Measurements from ENCODE around the gene HDAC4. TPM values are rescaled to one million over a fixed set of nuclear protein-coding genes. Genes with fewer than 3 reads are reported as not detected.

The HDAC4 gene
- total and polyA plus RNA-seq, 2 of the 8 experiments (the other 6 are each of a cell fraction or from before 2014, with no cell fraction given): 15.4 to 31.5 TPM

- no peaks in the 10 kb centered on the region for H3K79me1 ChIP-seq (ENCODE audit: low read depth, low read length)
- no peak for FAIRE-seq
- H3K79me2 ChIP-seq (ENCODE audit: control insufficient read depth in 1 of 2, insufficient read depth in 2 of 2, low read length in 2 of 2): no peaks in the 10 kb centered on the region
- no peak overlapping the region for H3K18ac ChIP-seq (ENCODE audit: extremely low read depth, low read length)
- peaks cover 3 to 7% of the 10 kb centered on the region in 2 experiments for H4K20me1 ChIP-seq (replicated peaks in 1 of 2; ENCODE audit: control insufficient read depth in 1 of 2, insufficient read depth in 2 of 2, low read length in 2 of 2)
- H2BK12ac ChIP-seq (ENCODE audit: low read depth, low read length): no peak overlapping the region
- POLR2A ChIA-PET (ENCODE audit: partially characterized antibody): no interaction called here
- H3K4ac ChIP-seq (replicated peaks; ENCODE audit: insufficient read length, low read depth, low read length): no peak overlapping the region
- no peak overlapping the region for H4K91ac ChIP-seq (replicated peaks; ENCODE audit: insufficient read length, low read length)
- H2AFZ ChIP-seq (ENCODE audit: low read length): no peak overlapping the region
- H3K4me2 ChIP-seq (ENCODE audit: insufficient read depth in 1 of 2, low read depth in 2 of 2, low read length in 2 of 2): no peak overlapping the region
- WGBS, 2 experiments (ENCODE audit: extremely low coverage in 1 of 2, insufficient coverage in 1 of 2, insufficient read length in 1 of 2, insufficient replicate concordance in 2 of 2, low coverage in 1 of 2, low lambda C conversion rate in 2 of 2, missing lambda C conversion rate in 1 of 2): 85% methylated on average over 3 of the region's 3 CpGs; no CpG with 5 or more reads in 1 of the 2 experiments
- H3K23me2 ChIP-seq (ENCODE audit: low read depth, low read length): no peaks in the 10 kb centered on the region
- H2BK20ac ChIP-seq (ENCODE audit: low read length): no peak overlapping the region
- H3K56ac ChIP-seq (replicated peaks; ENCODE audit: insufficient read length, low read depth, low read length): no peak overlapping the region
- H2AK5ac ChIP-seq (ENCODE audit: low read depth, low read length): no peak overlapping the region
- no peak overlapping the region for H3K23ac ChIP-seq (ENCODE audit: insufficient read length)
- no peak overlapping the region for H2BK15ac ChIP-seq (ENCODE audit: low read length)
- CTCF ChIA-PET (ENCODE audit: partially characterized antibody): no interaction called here
- no peak overlapping the region for H3K27ac ChIP-seq (ENCODE audit: low read depth, low read length)
- no peak overlapping the region for H4K5ac ChIP-seq (ENCODE audit: insufficient read length, low read depth, low read length)
- peaks cover 2 to 14% (median 8%) of the 10 kb centered on the region in 4 experiments; a peak in 6 of 8 replicates for H3K36me3 ChIP-seq (ENCODE audit: control insufficient read depth in 2 of 4, insufficient read depth in 4 of 4, low read length in 3 of 4)
- H3K14ac ChIP-seq (ENCODE audit: insufficient read length): no peak overlapping the region
- TF ChIP-seq RBBP5 (IDR thresholded peaks at IDR 0.05; ENCODE audit: borderline replicate concordance, low read depth, low read length) (no peak), HDAC2 (IDR thresholded peaks at IDR 0.05; ENCODE audit: borderline replicate concordance in 1 of 2, low read depth in 2 of 2, low read length in 2 of 2) (no peak), SIX5 (IDR thresholded peaks at IDR 0.05; ENCODE audit: low read depth, low read length) (no peak), SP4 (IDR thresholded peaks at IDR 0.05; ENCODE audit: low read length) (no peak), YY1 (IDR thresholded peaks at IDR 0.05; ENCODE audit: low read depth, low read length) (no peak), SUZ12 (IDR thresholded peaks at IDR 0.05; ENCODE audit: low read length) (no peak)
- no peak overlapping the region for H3K9ac ChIP-seq (replicated peaks in 1 of 4; ENCODE audit: extremely low read depth in 1 of 4, low read depth in 3 of 4, low read length in 3 of 4)
- H3K4me3 ChIP-seq (ENCODE audit: extremely low read depth in 1 of 4, insufficient read depth in 2 of 4, low read depth in 3 of 4, low read length in 4 of 4): no peak overlapping the region
- no peak overlapping the region for H2BK5ac ChIP-seq (ENCODE audit: low read depth, low read length)
- H3K9me3 ChIP-seq (ENCODE audit: insufficient read depth in 2 of 2, low read depth in 1 of 2, low read length in 1 of 2): no peaks in the 10 kb centered on the region; a peak in 1 of 4 replicates
- no peaks in the 10 kb centered on the region for H3K27me3 ChIP-seq (replicated peaks in 1 of 4; ENCODE audit: control insufficient read depth in 3 of 4, extremely low read depth in 1 of 4, insufficient read depth in 3 of 4, low read length in 3 of 4)
- no peak overlapping the region for H4K8ac ChIP-seq (ENCODE audit: extremely low read depth, insufficient read depth, low read length)
- no peak for DNase-seq (ENCODE audit: low read depth in 1 of 2, low spot score in 2 of 2)
- H3K4me1 ChIP-seq (replicated peaks in 1 of 4; ENCODE audit: control insufficient read depth in 3 of 4, insufficient read depth in 4 of 4, low read length in 3 of 4): no peaks in the 10 kb centered on the region
- H2BK120ac ChIP-seq (replicated peaks; ENCODE audit: low read depth, low read length): no peak overlapping the region
Observed at GRCh38 chr2:239136203-239136602, 264.6 kb downstream of the HDAC4 start.

Measured in H1 (cell line).